IMR-90 (cell line): Measurements from ENCODE around the gene PIM3. TPM values are rescaled to one million over a fixed set of nuclear protein-coding genes. Genes with fewer than 3 reads are reported as not detected.

Experiments used
- ATAC-seq: fragments of 200-7000 bp; cut with Tn5 transposase; 2 replicates; pipeline ENCODE4 v1.9.1; 2020; ENCODE audit warnings: low read depth, mild to moderate bottlenecking, moderate library complexity
- BruUV-seq: library from RNA; stranded (reverse); fragments of 400-500 nt; replicated peaks from 2 replicates; lab custom pipeline; 2021; lab: Mats Ljungman, UMichigan
- CTCF ChIA-PET: fragments of 300-600 bp; formaldehyde crosslinking; extraction: SDS; loops from one replicate; lab custom pipeline; 2021; ENCODE audit warnings: antibody characterized with exemption; lab: Yijun Ruan, JAX
- POLR2A ChIA-PET: fragments of 300-600 bp; sonication (Branson Sonifier 250); formaldehyde crosslinking; loops from one replicate; lab custom pipeline; 2022; ENCODE audit warnings: antibody characterized with exemption; ENCODE audit not compliant: unreplicated experiment; lab: Charles Lee
- DNase-seq: peaks from one replicate; pipeline ENCODE4 v3.0.0; 2013
- H2AFZ ChIP-seq: replicated peaks from 2 replicates; pipeline ENCODE3; 2013; ENCODE audit warnings: low read length, mild to moderate bottlenecking; ENCODE audit not compliant: poor library complexity
- H2AK5ac ChIP-seq: 2 replicates; pipeline ENCODE4 v1.6.1; 2013; ENCODE audit warnings: low read depth, low read length, inconsistent platforms
- H2AK9ac ChIP-seq: replicated peaks from 2 replicates; pipeline ENCODE3; 2013; ENCODE audit warnings: mild to moderate bottlenecking, low read depth, low read length, moderate library complexity; ENCODE audit not compliant: poor library complexity
- H2BK120ac ChIP-seq: 2 replicates; pipeline ENCODE4 v1.6.1; 2013; ENCODE audit warnings: low read depth, low read length, inconsistent platforms
- H2BK15ac ChIP-seq: 3 replicates; pipeline ENCODE4 v1.6.1; 2013; ENCODE audit warnings: low read depth, low read length, inconsistent platforms
- H2BK20ac ChIP-seq: 2 replicates; pipeline ENCODE4 v1.6.1; 2013; ENCODE audit warnings: low read depth, mild to moderate bottlenecking, inconsistent platforms, low read length, moderate library complexity
- H2BK5ac ChIP-seq: 2 replicates; pipeline ENCODE4 v1.6.1; 2013; ENCODE audit warnings: mild to moderate bottlenecking, low read depth, low read length, inconsistent platforms; ENCODE audit not compliant: poor library complexity, severe bottlenecking
- H3K14ac ChIP-seq: replicated peaks from 2 replicates; pipeline ENCODE4 v1.6.1; 2013; ENCODE audit warnings: low read depth, low read length, inconsistent platforms
- H3K18ac ChIP-seq: 2 replicates; pipeline ENCODE4 v1.6.1; 2013; ENCODE audit warnings: low read depth, low read length, control low read depth
- H3K23ac ChIP-seq: 2 replicates; pipeline ENCODE4 v1.6.1; 2013; ENCODE audit warnings: low read depth, low read length, inconsistent platforms
- H3K27ac ChIP-seq: 2 replicates; pipeline ENCODE4 v1.5.1; 2013; ENCODE audit warnings: mild to moderate bottlenecking, control low read depth, low read length; ENCODE audit not compliant: insufficient read depth
- H3K27me3 ChIP-seq: 2 replicates; pipeline ENCODE4 v1.6.1; 2013; ENCODE audit warnings: low read length; ENCODE audit not compliant: control insufficient read depth, insufficient read depth
- H3K36me3 ChIP-seq: 2 replicates; pipeline ENCODE4 v1.6.1; 2013; ENCODE audit warnings: low read length, mixed read lengths; ENCODE audit not compliant: control insufficient read depth, insufficient read depth
- H3K4ac ChIP-seq: 2 replicates; pipeline ENCODE4 v1.6.1; 2013; ENCODE audit warnings: low read depth, low read length, inconsistent platforms
- H3K4me1 ChIP-seq: 2 replicates; pipeline ENCODE4 v1.6.1; 2013; ENCODE audit warnings: low read length, mixed read lengths; ENCODE audit not compliant: control insufficient read depth, insufficient read depth
- H3K4me2 ChIP-seq: 2 replicates; pipeline ENCODE4 v1.6.1; 2013; ENCODE audit warnings: low read depth, mild to moderate bottlenecking, control low read depth, low read length, moderate library complexity
- H3K4me3 ChIP-seq: 2 replicates; pipeline ENCODE4 v1.5.1; 2013; ENCODE audit warnings: low read depth, mild to moderate bottlenecking, control low read depth, low read length, moderate library complexity; ENCODE audit not compliant: insufficient read depth
- H3K56ac ChIP-seq: 2 replicates; pipeline ENCODE4 v1.6.1; 2013; ENCODE audit warnings: low read length, inconsistent platforms; ENCODE audit not compliant: insufficient read depth; ENCODE audit errors: extremely low read depth
- H3K79me1 ChIP-seq, 2 experiments: 2 replicates each; pipeline ENCODE4 v1.6.1; 2013; ENCODE audit warnings: low read length in 2 of 2, inconsistent platforms in 1 of 2, low read depth in 1 of 2
- H3K9ac ChIP-seq: 2 replicates; pipeline ENCODE4 v1.6.1; 2013; ENCODE audit warnings: low read depth, low read length, control low read depth
- H3K9me1 ChIP-seq: 2 replicates; pipeline ENCODE4 v1.6.1; 2013; ENCODE audit warnings: low read length, inconsistent platforms; ENCODE audit not compliant: insufficient read depth
- H3K9me3 ChIP-seq: 2 replicates; pipeline ENCODE4 v1.6.1; 2013; ENCODE audit warnings: low read length; ENCODE audit not compliant: control insufficient read depth, insufficient read depth
- H4K20me1 ChIP-seq: 2 replicates; pipeline ENCODE4 v1.6.1; 2013; ENCODE audit warnings: low read length, inconsistent platforms; ENCODE audit not compliant: insufficient read depth
- H4K5ac ChIP-seq: 2 replicates; pipeline ENCODE4 v1.6.1; 2013; ENCODE audit warnings: mild to moderate bottlenecking, low read depth, low read length, control low read depth
- H4K8ac ChIP-seq, 2 experiments: 2 replicates each; pipeline ENCODE4 v1.6.1; 2013; ENCODE audit warnings: low read depth in 2 of 2, low read length in 2 of 2, control low read depth in 1 of 2, inconsistent platforms in 1 of 2
- H4K91ac ChIP-seq: 2 replicates; pipeline ENCODE4 v1.6.1; 2013; ENCODE audit warnings: low read depth, low read length, inconsistent platforms; ENCODE audit not compliant: insufficient read depth
- BHLHE40 ChIP-seq: fragments of 150-350 bp; IDR thresholded peaks from 2 replicates; pipeline ENCODE4 v1.6.1; 2016; ENCODE audit warnings: mild to moderate bottlenecking, low read depth, low read length
- CEBPB ChIP-seq: IDR thresholded peaks from 2 replicates; pipeline ENCODE4 v1.6.1; 2012; ENCODE audit warnings: low read depth, low read length, improper control_type of control experiment
- CHD1 ChIP-seq: IDR thresholded peaks from 2 replicates; pipeline ENCODE4 v1.6.1; 2012; ENCODE audit warnings: low read depth, low read length, improper control_type of control experiment
- MAZ ChIP-seq: IDR thresholded peaks from 2 replicates; pipeline ENCODE4 v1.6.1; 2012; ENCODE audit warnings: low read depth, mild to moderate bottlenecking, low read length, improper control_type of control experiment, moderate library complexity, borderline replicate concordance
- MXI1 ChIP-seq: IDR thresholded peaks from 2 replicates; pipeline ENCODE4 v1.6.1; 2012; ENCODE audit warnings: low read depth, mild to moderate bottlenecking, low read length, moderate library complexity, borderline replicate concordance
- NFE2L2 ChIP-seq: fragments of 150-350 bp; IDR thresholded peaks from 2 replicates; pipeline ENCODE4 v1.6.1; 2016; ENCODE audit warnings: low read depth, mild to moderate bottlenecking, low read length
- POLR2A ChIP-seq: IDR thresholded peaks from 2 replicates; pipeline ENCODE4 v1.6.1; 2012; ENCODE audit warnings: mild to moderate bottlenecking, low read depth, low read length
- RAD21 ChIP-seq: IDR thresholded peaks from 2 replicates; pipeline ENCODE4 v1.6.1; 2012; ENCODE audit warnings: low read length, improper control_type of control experiment
- RCOR1 ChIP-seq: IDR thresholded peaks from 2 replicates; pipeline ENCODE4 v1.6.1; 2012; ENCODE audit warnings: mild to moderate bottlenecking, low read length, improper control_type of control experiment; ENCODE audit not compliant: insufficient replicate concordance
- RFX5 ChIP-seq: IDR thresholded peaks from 2 replicates; pipeline ENCODE4 v1.8.0; 2012; ENCODE audit warnings: low read depth, mild to moderate bottlenecking, low read length, moderate library complexity
- SMC3 ChIP-seq: fragments of 150-350 bp; IDR thresholded peaks from 2 replicates; pipeline ENCODE4 v1.6.1; 2016; ENCODE audit warnings: low read depth, mild to moderate bottlenecking, antibody characterized with exemption, low read length, moderate library complexity
- WGBS, 2 experiments: methylation state at CpG; one replicate each; pipeline versions ENCODE4 v1.1.5 to v1.1.7; 2013; ENCODE audit warnings: missing lambda C conversion rate in 2 of 2; ENCODE audit not compliant: insufficient read length in 1 of 2; ENCODE audit errors: extremely low coverage in 2 of 2; 5-methylcytosine and 5-hydroxymethylcytosine counted together
- dilution Hi-C: fragments of 300-500 bp; cut with HindIII; formaldehyde crosslinking; loops from one replicate; pipeline ENCODE4 v1.14.3; 2018; ENCODE audit warnings: low sequenced_read_pairs; ENCODE audit not compliant: unreplicated experiment
- in situ Hi-C: fragments of 300-500 bp; cut with MboI; formaldehyde crosslinking; loops from 3 replicates; pipeline ENCODE4 v1.14.3; 2019; ENCODE audit warnings: low sequenced_read_pairs, inconsistent platforms, mixed read lengths
- intact Hi-C: fragments of 100-400 bp; cut with micrococcal nuclease; formaldehyde crosslinking; loops from 2 replicates; pipeline ENCODE4 v1.10.0; 2022
- polyA plus RNA-seq, 3 experiments: library from polyadenylated mRNA; depleted of rRNA; stranded (reverse); fragments of >200 nt; gene quantifications; 2 replicates each; pipeline ENCODE4 v1.2.3, GENCODE V29; 2012; ENCODE audit warnings: low replicate concordance in 1 of 3
- total RNA-seq: library from RNA; depleted of rRNA; stranded (reverse); fragments of >200 nt; gene quantifications from 2 replicates; pipeline ENCODE4 v1.2.3, GENCODE V29; 2012
- TF ChIP-seq, protein P1 (sequence below): conservative IDR thresholded peaks from 2 replicates; pipeline ENCODE4 v1.5.1; 2012; ENCODE audit warnings: mild to moderate bottlenecking, low read depth, low read length, improper control_type of control experiment
- TF ChIP-seq, protein P2 (sequence below): fragments of 150-350 bp; IDR thresholded peaks from 2 replicates; pipeline ENCODE4 v1.6.1; 2016; ENCODE audit warnings: low read depth, mild to moderate bottlenecking, low read length, moderate library complexity, borderline replicate concordance
- TF ChIP-seq, protein P3 (sequence below): fragments of 150-350 bp; IDR thresholded peaks from 2 replicates; pipeline ENCODE4 v1.6.1; 2017; ENCODE audit warnings: mild to moderate bottlenecking, antibody characterized with exemption, low read length, low read depth

Gene PIM3
- total and polyA plus RNA-seq, 2 of the 4 experiments (the other 2 are of a cell fraction), result 8.6 to 24.7 TPM

DNA sequence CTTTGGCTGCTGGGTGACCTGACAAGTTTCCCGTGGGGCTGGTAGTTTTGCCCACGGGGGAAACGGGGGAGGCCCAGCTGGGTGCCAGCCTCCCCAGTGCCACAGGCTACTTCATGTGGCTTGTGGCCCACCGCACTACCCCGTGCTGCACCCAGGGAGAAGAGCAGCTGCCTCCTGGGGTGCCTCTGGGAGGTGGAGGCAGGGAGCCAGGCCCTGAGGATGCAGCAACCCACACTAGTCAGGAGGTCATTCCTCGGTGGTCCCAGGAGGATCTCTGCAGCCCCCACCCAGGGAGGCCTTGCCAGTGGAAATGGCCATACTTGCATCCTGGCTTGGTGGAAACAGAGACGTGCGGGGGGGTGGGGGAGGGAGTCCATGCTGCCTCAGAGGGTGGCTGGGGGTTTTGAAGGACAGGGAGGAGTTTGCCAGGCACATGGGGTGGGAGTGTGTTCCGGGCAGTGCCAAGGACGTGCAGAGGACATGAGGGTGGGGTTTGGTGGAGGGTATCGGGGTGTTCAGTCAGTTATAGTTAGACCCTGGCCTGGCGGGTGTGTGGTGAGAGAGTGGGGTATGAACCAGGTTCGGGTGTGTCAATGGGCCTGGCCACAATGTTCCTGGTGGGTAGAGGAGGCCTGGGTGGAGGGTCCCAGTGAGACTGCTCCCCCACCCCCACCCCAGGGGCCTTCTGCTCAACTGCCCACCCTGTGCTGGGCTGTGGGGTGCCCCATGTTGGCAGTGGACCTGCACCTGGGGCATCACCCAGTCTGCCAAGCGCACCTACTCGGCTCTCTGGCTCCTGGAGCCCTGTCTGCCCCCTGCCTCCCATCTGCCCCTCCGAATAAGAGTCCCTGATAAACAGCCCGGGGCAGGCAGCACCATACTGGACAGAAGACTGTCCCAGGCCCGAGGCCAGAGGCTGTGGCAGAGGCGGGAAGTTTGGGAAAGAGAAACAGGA lies 3.8 kb downstream of the PIM3 start:
- no peak overlapping the region for H2BK20ac ChIP-seq
- H3K27me3 ChIP-seq, result no peaks in the 10 kb centered on the region
- ChIA-PET CTCF (no interaction called here), POLR2A (no interaction called here)
- H3K18ac ChIP-seq, result no peak overlapping the region
- ATAC-seq, result no peak
- peaks cover 6% of the 10 kb centered on the region; the same call in 1 of the 2 replicates for H3K9me1 ChIP-seq
- no peak overlapping the region for H2AK5ac ChIP-seq
- no peak for DNase-seq
- WGBS, 2 experiments, result 92% methylated on average over 4 of the region's 19 CpGs; no CpG with 5 or more reads in 1 of the 2 experiments
- H3K79me1 ChIP-seq, result peaks cover 15 to 52% of the 10 kb centered on the region in 2 experiments
- H2BK120ac ChIP-seq, result no peak overlapping the region
- no peak overlapping the region; the same call in 1 of the 2 replicates for H3K4me2 ChIP-seq
- no peak overlapping the region for H3K4ac ChIP-seq
- peaks cover 40% of the 10 kb centered on the region for H3K4me1 ChIP-seq
- H3K27ac ChIP-seq, result no peak overlapping the region
- H2AK9ac ChIP-seq, result peak overlapping the region; percentile 79
- no peaks in the 10 kb centered on the region for H3K9me3 ChIP-seq
- H3K14ac ChIP-seq, result no peak overlapping the region
- peaks cover 37% of the 10 kb centered on the region for H4K20me1 ChIP-seq
- no peak overlapping the region for H3K23ac ChIP-seq
- no peak overlapping the region for H4K5ac ChIP-seq
- H2BK15ac ChIP-seq, result no peak overlapping the region
- no peak overlapping the region for H2AFZ ChIP-seq
- no peak overlapping the region for H4K8ac ChIP-seq
- no peak overlapping the region for H2BK5ac ChIP-seq
- no TSS peak for BruUV-seq
- H4K91ac ChIP-seq, result no peak overlapping the region
- no peak overlapping the region for H3K4me3 ChIP-seq
- in situ Hi-C loops (no loop called here), dilution Hi-C loops (no loop called here), intact Hi-C loops (no loop called here)
- no peak overlapping the region for H3K56ac ChIP-seq
- no peak overlapping the region for H3K9ac ChIP-seq
- peaks cover 30% of the 10 kb centered on the region for H3K36me3 ChIP-seq
- TF ChIP-seq, protein P1, sequence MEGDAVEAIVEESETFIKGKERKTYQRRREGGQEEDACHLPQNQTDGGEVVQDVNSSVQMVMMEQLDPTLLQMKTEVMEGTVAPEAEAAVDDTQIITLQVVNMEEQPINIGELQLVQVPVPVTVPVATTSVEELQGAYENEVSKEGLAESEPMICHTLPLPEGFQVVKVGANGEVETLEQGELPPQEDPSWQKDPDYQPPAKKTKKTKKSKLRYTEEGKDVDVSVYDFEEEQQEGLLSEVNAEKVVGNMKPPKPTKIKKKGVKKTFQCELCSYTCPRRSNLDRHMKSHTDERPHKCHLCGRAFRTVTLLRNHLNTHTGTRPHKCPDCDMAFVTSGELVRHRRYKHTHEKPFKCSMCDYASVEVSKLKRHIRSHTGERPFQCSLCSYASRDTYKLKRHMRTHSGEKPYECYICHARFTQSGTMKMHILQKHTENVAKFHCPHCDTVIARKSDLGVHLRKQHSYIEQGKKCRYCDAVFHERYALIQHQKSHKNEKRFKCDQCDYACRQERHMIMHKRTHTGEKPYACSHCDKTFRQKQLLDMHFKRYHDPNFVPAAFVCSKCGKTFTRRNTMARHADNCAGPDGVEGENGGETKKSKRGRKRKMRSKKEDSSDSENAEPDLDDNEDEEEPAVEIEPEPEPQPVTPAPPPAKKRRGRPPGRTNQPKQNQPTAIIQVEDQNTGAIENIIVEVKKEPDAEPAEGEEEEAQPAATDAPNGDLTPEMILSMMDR, result no peak
- no peak for TF ChIP-seq RAD21
- TF ChIP-seq POLR2A, result no peak
- TF ChIP-seq MAZ, result no peak
- TF ChIP-seq, protein P2, sequence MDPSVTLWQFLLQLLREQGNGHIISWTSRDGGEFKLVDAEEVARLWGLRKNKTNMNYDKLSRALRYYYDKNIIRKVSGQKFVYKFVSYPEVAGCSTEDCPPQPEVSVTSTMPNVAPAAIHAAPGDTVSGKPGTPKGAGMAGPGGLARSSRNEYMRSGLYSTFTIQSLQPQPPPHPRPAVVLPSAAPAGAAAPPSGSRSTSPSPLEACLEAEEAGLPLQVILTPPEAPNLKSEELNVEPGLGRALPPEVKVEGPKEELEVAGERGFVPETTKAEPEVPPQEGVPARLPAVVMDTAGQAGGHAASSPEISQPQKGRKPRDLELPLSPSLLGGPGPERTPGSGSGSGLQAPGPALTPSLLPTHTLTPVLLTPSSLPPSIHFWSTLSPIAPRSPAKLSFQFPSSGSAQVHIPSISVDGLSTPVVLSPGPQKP, result no peak
- TF ChIP-seq CEBPB, result no peak
- TF ChIP-seq, protein P3, sequence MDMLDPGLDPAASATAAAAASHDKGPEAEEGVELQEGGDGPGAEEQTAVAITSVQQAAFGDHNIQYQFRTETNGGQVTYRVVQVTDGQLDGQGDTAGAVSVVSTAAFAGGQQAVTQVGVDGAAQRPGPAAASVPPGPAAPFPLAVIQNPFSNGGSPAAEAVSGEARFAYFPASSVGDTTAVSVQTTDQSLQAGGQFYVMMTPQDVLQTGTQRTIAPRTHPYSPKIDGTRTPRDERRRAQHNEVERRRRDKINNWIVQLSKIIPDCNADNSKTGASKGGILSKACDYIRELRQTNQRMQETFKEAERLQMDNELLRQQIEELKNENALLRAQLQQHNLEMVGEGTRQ, result no peak
- TF ChIP-seq NFE2L2, result no peak
- TF ChIP-seq MXI1, result no peak
- no peak for TF ChIP-seq RCOR1
- TF ChIP-seq SMC3, result no peak
- TF ChIP-seq CHD1, result no peak
- TF ChIP-seq RFX5, result no peak
- TF ChIP-seq BHLHE40, result no peak
